Stimulated activated CD4-positive, alpha-beta T cell treated with anti-CD3 and anti-CD28 coated beads, Interleukin-2, amount 100 ng/mL, for 48 hours (primary cell): ENCODE data around the gene NDUFAF8.

Experiments used
- DNase-seq, 2 donors: peaks; one replicate each; pipeline ENCODE4 v3.0.0-alpha.2; 2020

NDUFAF8 gene

DNA sequence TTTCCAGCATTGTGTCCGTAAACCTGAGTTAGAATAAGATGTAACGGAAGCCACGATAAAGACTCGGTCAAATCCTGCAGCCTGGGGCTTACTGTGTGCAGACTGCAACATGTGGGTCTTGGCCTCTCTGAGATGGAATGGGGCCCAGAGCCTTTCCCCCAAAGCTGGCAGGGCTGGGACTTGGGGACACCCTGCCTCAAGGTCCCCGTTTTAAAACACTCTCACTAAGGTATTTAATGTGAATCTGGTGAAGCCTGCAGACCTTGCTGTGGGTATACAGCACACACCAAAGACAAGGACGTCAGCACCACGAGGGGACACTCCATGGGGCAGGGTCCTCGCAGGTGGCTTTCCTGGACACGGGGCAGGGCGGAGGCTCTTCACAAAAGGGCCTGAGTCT, 2.1 kb downstream of the NDUFAF8 start:
- DNase-seq = no peak

DNA sequence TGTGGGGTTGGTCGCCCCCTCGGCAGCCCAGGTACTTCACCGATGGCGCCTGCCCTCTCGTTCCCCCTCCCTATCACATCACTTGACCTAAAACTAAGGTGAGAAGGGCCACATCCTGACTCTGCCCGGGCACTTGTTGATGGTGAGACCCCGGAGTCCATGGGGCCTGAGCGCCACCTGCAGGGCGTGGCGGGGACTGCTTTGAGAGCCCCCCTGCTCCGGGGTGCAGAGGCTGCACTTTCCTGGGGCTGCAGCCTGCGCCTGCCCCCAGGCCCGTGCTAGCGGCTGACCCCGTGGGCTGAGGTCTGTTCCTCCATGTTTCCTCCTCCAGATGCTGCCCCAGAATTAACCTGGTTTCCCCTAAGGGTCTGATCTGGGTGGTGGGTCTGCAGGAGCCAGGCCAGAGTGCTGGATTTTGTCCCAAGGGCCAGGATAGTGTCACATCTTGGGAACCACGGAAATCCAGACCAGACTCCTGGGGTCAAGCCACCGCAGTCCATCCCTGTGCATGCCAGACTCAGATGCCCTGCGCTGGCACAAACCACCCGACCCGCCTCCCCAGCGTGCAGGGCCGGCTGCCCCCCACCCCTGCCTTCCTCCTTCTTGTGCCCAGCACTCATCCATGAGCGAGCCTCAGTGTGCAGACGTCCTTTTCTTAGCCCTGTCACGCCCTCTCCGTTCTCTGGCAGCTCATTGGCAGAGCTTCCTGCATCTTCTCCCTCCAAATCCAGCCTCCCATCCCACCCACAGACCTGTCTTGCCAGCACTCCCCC, 2.7 kb downstream of the NDUFAF8 start:
- DNase-seq = peak; percentile 60 to 71

DNA sequence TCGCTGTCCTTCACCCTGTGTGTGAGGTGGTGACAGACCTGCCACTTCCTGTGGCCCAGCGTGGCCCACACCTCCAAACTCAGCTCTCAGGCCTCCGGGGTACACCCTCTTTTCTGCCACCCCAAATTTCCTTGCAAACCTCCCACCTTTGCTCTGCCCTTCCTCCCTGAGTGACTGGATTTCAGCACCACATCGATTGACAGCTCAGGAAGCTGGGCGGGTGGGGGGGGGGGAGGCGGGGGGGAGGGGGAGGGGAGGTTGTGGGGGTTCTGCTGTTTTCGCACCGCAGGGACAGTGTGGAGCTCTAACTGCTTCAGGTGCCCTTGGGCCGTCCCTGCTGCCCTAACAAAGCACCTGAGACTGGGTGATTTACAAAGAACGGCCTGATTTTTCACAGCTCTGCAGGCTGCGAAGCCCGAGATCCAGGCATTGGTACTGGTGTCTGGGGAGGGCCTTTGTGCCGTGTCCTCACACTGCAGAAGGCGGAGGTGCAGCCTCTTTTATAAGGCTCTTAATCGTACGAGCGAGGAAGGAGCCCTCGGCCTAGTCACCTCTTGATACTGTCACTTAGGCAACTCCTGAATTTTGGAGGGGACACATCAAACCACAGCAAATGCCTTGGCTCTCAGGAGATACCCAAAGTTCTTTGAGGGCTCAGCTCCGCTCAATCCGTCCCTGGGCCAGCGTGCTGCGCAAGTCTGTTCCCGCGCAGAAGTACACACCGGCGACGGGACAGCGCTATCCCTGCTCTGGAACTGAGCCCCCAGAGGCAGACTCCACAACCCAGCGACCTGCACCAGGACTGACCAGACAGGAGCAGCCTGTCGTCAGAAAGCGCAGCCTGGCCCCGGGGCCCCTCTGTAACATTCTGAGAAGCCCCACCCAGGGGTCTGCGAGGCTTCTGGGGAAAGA, 3.6 kb downstream of the NDUFAF8 start:
- DNase-seq = no peak

DNA sequence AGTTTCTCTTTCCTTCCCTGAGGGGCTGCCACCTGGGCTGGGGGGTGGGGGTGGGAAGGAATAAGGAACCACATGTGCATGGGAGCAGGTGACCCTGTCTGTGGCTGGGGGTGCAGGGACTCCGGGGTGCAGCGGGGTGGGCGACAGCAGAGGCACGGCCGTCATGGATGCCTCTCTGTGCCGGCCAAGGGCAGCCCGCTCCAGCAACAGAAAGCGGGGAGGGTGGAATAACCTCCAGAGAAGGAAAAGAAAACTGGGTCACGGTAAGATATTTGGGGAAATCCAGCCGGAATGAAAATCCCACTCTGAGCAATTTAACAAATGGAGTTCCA, 4.2 kb downstream of the NDUFAF8 start:
- DNase-seq = no peak

DNA sequence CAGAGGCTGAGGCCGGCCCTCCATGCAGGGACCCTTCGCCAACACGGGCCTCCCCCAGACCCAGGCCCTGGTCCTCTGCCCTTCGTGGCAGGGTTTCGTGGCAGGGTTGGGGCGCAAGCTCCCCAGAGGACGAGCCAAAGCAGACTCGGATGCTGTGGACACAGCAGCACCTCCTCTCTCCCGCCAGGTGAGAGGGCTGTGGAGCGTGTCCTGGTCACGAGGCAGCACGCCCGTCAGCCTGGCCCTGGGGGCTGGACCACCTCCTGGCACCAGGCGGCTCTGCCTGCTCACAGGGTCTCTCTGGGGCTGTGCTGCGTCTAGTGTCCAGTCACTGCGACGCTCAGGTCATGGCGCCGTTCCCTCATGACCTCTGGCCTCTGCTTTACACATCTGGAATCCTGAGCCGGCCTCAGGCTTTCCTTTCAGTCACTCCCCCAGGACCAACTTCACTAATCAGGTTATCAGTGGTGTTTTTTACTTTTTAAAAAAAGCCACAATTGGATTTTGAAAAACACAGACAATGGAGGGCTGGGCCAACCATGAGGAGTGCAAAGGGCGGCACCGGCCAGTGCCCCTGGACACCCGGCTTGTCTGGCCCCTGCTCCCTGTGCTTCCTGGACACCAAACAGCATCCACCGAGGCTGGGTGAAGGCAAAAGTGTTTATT, 5.4 kb downstream of the NDUFAF8 start:
- DNase-seq = no peak

DNA sequence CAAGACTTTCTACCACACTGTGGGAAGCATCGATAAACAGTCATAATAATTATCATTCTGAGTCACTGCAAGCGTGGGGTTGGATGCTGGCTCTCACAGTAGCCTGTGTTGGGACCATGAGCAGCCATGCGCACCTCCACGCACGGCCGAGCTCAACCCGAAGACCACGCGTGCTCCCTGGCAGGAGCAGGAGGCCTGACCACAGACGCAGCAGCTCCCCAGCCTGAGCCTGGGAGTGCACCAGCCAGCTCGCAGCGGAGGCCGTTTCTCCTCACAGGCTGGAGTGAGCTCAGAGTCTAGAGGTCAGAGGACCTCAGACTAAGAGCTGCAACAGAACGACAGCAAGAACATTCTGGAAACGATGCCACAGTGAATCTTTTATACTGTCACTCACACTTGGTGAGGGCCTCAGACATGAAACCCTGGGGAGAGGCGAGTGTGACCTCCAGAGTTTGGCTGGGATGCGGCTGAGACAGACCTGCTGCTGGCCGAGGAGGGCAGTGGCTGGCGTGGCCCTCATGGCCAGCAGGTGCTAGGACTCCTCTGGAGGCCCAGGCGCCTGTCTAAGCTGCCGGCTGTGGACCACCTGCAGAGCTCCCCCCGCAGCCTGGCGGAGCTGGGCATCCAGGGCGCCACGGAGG, 6.0 kb downstream of the NDUFAF8 start:
- no peak for DNase-seq

DNA sequence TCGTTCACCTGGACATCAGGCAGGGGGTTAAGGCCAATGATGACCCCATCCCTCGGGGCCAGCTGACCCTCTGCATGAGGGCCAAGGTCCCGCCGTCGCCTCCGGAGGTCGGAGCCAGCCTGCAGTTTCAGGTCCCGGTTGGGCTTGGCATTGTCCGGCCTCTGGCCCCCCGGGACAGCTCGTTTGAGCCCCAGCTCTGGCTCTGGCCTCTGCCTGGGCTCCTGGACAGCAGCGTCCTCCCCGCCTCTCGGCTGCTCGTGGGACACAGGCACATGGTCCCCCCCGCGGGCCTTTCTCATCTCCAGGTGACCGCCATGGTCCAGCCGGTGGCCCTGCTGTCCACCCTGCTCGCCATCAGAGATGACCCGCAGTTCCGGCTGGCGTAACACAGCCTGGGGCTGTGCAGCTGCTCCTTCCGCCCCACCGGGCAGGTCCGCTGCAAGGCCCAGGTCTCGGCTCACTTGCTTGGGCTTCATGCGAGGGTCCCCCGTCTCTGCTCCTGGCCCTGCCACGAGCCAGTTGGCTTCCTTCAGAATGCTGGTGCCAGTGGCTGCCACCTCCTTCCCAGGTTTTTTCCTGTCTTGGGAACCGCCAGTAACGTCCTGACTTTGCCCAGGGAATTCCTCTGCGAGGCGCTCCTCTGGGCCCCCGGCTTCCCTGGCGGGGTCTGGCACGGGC, 6.7 kb downstream of the NDUFAF8 start:
- no peak for DNase-seq

DNA sequence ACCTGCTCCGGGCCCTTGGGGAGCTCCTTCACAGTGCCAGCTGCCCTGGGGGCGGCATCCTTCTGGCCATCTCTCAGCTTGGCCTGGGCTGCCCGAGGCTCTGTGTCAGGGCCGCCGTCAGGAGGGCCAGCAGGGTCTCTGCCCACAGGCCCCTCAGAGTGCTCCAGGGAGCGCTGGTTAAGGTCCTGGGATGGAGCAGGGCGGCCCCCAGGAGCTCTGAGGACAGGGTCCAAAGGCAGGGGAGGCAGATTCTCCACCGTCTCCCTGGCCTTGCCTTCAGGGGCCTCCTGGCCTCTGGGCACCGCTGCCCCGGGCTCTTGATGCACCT, 7.2 kb downstream of the NDUFAF8 start:
- DNase-seq = no peak

DNA sequence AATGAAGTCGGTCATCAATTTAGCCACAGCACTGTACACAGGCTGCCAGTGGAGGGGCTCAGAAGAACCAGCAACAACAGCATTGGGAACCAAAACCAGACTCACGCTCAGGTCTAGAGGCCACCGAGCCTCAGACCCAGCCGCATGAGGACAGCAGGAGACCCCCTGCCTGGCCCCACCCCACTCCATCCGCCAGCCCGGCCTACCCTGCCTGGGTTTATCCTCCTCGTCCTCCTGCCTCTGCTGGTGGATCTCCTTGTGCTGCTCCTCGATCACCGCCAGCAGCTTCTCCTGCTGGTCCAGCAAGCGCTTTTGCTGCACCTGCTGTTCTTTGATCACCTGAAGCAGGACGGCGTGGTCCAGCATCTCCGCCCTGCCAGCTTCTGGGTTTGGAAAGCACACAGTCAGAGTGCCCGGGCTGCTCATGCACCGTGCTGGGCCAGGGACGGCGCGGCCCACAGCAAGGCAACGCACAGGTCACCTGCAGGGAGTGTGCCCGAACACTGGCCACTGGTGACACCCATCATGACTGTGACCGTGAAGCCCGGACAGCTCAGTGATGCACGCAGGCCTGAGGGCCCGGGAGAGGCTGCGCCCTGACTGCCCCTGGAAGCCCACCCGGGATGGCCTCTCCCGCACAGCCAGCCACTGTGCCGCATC, 7.7 kb downstream of the NDUFAF8 start:
- DNase-seq = no peak

DNA sequence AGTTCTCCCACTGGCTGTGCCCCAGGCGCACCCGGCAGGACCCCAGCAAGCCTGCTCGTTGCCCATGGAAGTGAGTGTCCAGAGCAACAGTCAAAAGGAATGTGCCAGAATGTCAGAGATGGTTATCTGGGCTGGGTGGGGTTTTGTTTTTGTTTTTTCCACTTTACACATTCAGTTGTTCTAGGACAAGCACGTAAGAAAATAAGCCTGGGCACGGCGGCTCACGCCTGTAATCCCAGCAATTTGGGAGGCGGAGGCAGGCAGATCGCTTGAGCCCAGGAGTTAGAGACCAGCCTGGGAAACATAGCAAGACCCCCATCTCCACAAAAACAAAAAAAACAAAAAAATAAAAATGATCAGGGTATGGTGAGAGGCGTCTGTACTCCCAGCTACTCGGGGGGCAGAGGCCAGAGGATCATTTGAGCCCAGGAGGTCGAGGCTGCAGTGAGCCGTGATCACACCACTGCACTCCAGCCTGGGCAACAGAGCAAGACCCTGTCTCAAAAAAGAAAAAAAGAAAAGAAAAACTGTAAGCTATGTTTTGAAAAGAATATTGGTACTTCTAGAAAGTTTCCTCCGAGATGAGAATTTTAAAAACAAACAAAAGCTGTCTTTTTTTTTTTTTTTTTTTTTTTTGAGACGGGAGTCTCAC, 8.3 kb downstream of the NDUFAF8 start:
- DNase-seq = no peak

DNA sequence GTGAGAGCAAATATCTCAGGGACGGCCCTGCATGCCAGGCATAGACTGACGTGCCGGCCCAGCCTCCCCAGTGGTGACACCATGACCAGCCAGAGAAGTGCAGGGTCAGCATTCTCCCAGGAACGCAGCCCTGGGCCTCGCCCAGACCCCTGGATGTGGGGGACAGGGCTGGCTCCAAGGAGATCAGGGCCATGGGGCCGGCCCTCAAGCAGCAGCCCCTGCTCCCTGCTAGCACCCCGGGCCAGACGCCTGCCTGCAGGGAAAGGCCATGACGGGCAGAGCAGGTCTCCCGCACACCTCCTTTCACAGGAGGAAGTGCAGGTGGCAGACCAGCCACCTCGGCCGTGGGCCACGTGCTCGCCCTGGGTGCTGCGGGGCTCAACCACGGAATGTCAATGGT, 9.5 kb downstream of the NDUFAF8 start:
- no peak for DNase-seq

DNA sequence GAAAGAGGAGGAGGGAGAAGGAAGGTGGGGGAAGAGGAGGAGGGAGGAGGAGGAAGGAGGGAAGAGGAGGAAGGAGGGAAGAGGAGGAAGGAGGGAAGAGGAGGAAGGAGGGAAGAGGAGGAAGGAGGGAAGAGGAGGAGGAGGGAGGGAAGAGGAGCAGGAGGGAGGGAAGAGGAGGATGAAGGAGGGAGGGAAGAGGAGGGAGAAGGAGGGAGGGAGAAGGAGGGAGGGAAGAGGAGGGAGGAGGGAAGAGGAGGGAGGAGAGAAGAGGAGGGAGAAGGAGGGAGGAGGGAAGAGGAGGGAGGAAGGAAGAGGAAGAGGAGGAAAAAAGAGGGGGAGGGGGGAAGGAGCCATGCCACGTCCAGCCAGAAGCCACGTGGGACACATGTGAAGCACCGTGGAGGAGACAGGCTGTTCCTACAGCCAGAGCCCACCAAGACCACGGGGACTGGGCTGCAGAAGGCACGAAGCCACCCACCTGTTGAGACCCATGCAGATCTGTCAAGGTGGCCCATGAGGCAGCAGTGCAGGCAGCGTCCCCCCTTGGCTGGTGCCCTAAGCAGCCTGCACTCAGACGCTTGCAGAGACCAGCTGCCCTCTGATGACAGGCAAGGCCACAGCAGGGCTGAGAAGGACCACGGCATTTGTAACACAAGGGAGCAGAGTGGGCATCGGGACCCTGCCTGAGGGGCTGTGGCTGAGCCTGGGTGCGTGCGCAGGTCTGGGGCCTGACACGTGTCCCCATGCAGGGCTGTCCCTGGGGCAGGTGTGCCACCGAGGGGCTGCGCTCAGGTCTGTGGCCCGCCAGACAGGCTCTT, 10.3 kb downstream of the NDUFAF8 start:
- no peak for DNase-seq

DNA sequence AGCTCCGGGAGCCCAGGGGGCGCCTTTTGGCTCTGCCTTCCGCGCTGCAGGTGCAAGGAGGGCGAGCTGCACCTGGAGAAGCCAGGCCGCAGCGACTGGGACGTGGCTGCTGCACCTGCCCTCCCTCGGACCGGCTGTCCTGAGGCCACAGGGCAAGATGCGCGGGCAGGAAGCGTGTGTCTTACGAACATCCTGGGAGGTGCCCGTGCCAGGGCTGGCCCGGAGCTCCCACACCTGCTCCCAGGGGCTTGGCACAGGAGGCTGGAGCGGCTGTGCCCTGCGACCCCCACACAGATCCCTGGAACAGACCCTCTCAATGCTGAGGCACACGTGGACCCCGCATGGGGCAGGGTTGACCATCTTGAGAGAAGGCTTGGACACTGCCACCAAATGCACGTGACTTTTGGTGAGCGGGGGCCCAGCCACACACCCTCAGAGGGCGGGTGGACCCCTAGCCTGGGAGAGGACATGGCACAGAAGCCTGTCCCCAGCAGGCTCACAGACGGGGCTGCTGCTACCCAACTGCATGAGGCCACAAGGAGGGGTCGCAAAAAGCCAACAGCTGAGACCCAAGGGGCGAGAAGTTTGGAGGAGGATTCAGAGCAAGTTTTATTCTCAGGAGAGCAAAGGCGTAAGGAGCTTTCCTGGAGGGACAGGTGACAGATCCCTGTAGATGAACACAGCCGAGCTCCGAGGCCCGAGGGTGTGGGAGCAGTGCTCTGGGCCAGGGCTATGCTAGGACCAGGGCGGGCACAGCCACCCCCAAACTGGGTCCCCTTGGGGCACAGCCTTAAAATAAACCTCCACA, 11.4 kb downstream of the NDUFAF8 start:
- DNase-seq = no peak

DNA sequence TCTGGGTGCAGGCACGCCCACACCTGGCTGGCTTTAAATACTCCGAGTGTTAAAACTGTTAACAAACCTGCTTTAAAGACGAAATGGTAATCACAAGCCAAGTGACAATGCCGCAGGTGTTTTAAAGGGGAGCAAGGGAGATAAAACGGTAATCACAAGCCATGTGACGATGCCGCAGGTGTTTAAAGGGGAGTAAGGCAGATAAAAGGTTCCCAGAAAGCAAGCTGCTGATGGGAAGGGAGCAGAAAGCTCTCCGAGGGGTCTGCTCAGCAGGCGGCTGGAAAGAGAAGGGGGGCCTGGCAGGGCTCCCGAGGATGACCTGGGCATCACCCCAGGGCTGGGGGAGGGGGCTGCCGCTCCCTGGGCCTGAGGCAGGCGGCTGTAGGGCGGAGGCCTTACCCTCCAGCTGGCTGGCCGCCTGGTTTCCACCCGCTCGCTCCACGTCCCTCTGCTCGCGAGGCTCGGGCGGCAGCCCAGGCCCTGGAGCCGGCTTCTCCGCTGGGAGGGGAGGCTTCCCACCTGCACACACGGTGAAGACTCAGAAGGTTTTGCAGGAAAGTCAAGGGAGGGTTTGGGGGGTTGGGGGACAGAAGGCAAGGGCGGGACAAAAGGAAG, 12.1 kb downstream of the NDUFAF8 start:
- DNase-seq = no peak

DNA sequence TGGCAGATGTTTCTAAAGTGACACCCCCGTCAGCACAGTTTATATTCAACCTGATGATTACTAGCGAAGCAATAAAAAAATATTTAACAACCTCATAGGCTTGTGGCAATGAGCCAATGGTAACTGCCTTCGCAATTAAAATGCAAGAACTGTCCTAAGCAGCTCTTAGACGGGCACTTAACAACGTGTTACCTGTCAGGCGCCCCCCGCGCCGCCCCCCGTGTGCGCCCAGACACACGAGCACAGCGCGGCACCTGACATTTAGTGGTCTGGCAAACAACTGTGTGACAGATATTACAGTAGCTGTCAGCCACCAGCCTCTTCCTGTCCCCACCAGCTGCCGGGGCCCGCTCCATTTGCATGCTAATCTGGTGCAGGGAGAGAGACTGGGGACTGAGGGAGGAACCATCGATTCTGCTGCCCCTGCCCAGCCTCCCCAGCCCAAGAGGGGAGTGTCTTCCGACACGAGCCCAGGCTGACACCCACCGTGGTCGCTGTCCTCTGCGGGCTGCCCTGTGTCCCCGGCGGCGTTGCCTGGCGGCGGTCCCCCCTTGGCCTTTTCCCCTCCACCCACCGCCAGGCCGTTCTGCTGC, 12.7 kb downstream of the NDUFAF8 start:
- DNase-seq = no peak

DNA sequence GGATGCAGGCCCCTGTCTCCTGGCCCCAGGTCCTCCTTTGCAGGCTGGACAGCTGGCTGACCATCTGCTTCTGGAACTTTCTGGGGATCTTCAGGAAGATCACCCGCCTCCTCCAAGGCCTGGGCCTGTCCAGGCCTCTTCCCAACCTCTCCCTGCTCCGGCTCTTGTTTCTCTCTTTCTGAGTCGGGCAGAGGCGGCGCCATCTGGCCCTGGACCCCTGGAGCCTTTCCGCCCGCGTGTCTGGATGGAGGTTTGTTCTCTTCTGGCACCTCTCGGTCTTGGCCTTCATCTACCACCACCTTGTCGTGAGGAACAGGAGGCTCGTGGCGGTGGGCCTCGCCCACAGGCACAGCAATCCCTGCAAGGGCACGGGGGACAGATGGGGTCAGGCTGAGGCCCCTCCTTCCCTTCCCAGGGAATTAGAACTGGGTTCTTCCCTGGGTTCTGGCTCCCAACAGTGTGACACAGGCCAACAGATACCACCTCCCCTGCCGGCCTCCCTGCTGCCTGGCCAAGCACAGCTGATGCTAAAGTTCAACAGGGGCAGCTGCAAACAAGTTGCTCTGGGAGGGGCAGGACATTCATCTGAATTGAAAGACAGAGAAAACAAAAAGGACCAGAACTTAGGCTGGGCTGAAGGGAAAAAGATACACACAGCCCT, 13.3 kb downstream of the NDUFAF8 start:
- DNase-seq = no peak

DNA sequence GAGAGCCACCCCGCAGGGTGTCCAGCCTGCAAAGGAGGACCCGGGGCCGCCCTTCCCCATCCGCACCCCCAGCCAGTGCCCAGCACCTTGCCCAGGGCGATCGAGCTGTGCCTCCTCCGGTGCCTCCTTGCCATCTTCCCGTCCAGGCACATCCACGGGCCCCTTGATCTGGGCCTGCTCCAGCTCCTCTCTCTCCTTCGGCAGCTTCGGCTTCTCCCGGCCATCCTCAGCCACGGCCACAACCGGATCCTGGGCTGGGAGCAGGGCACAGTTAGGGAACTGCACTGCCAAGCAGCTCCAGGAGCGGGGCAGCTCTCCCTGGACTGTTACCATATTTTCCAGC, 13.8 kb downstream of the NDUFAF8 start:
- no peak for DNase-seq

DNA sequence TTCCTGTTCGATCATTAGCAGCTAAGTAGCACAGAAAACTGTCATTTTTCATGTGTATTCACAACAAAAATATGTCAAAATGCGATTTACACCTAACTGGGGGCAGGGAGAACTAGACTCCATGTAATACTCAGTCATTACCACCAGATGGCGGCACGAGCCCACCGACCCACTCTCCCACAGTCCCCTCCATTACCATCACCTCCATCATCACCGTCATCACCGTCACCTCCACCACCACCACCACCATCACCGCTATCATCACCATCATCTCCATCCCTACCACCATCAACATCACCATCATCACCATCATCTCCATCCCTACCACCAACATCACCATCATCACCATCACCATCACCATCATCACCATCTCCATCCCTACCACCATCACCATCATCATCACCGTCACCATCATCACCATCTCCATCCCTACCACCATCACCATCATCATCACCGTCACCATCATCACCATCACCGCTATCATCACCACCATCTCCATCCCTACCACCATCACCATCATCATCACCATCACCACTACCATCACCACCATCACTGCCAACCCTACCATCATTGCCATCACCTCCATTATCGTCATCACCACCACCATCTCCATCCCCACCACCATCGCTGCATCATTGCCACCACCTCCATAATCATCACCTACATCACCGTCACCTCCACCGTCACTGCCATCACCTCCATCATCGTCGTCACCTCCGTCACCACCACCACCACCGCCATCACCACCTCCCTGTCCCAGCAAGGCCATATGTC, 14.4 kb downstream of the NDUFAF8 start:
- peak; percentile 51 to 61 for DNase-seq
